Activated naive CD4-positive, alpha-beta T cell treated with anti-CD3 and anti-CD28 coated beads, Interleukin-2, amount 10 ng/mL, durations not matched to agents 7 days and 5 days (primary cell): Measurements from ENCODE around the gene HS3ST2.
"Not testable (repeated sequence)": the region's sequence is repeated elsewhere in the genome, so short reads cannot be mapped to it uniquely, and the experiment has no call there.

Source experiments
- CTCF ChIA-PET: fragments of 350-600 bp; sonication (Branson Sonifier 250); formaldehyde crosslinking; loops from one replicate; lab custom pipeline; 2021; ENCODE audit warnings: antibody characterized with exemption; lab: Charles Lee
- DNase-seq: peaks from one replicate; pipeline ENCODE4 v3.0.0-alpha.2; 2020
- H3K27ac Mint-ChIP-seq: one replicate; pipeline ENCODE4 v1.8.0; 2021; ENCODE audit warnings: mild to moderate bottlenecking, moderate library complexity, mixed read lengths
- H3K27me3 Mint-ChIP-seq: one replicate; pipeline ENCODE4 v1.8.0; 2021; ENCODE audit warnings: mild to moderate bottlenecking, mixed read lengths
- H3K36me3 Mint-ChIP-seq: one replicate; pipeline ENCODE4 v1.8.0; 2021; ENCODE audit warnings: mixed read lengths
- H3K4me1 Mint-ChIP-seq: one replicate; pipeline ENCODE4 v1.8.0; 2021; ENCODE audit warnings: mixed read lengths
- H3K4me3 Mint-ChIP-seq: one replicate; pipeline ENCODE4 v1.8.0; 2021; ENCODE audit warnings: mild to moderate bottlenecking, moderate library complexity, mixed read lengths
- H3K9me3 Mint-ChIP-seq: one replicate; pipeline ENCODE4 v1.8.0; 2021; ENCODE audit warnings: mixed read lengths

HS3ST2 gene

GRCh38 chr16:22789281-22789945 is 24.5 kb upstream of the HS3ST2 start:
- no peaks in the 10 kb centered on the region for H3K36me3 Mint-ChIP-seq

GRCh38 chr16:22797551-22797950 is 16.4 kb upstream of the HS3ST2 start:
- H3K9me3 Mint-ChIP-seq = peaks cover 4% of the 10 kb centered on the region
- H3K4me3 Mint-ChIP-seq = no peak overlapping the region
- no peaks in the 10 kb centered on the region for H3K36me3 Mint-ChIP-seq
- no peak overlapping the region for H3K27ac Mint-ChIP-seq
- CTCF ChIA-PET = no interaction called here
- peaks cover 4% of the 10 kb centered on the region for H3K27me3 Mint-ChIP-seq
- H3K4me1 Mint-ChIP-seq = no peaks in the 10 kb centered on the region
- no peak for DNase-seq

More at GRCh38 chr16:22789281-22789945, 24.5 kb upstream of the HS3ST2 start:
- CTCF ChIA-PET = no interaction called here
- Mint-ChIP-seq H3K9me3 (peaks cover 3% of the 10 kb centered on the region), H3K4me3 (no peak overlapping the region), H3K4me1 (peaks cover 4% of the 10 kb centered on the region), H3K27ac (no peak overlapping the region), H3K27me3 (peaks cover 7% of the 10 kb centered on the region)
- no peak for DNase-seq

GRCh38 chr16:22799113-22799512 is 14.8 kb upstream of the HS3ST2 start:
- H3K36me3 Mint-ChIP-seq = no peaks in the 10 kb centered on the region
- no peak overlapping the region for H3K27ac Mint-ChIP-seq
- H3K4me3 Mint-ChIP-seq = no peak overlapping the region
- CTCF ChIA-PET = no interaction called here
- H3K27me3 Mint-ChIP-seq = peaks cover 6% of the 10 kb centered on the region
- no peak for DNase-seq
- no peaks in the 10 kb centered on the region for H3K4me1 Mint-ChIP-seq
- peaks cover 3% of the 10 kb centered on the region for H3K9me3 Mint-ChIP-seq

GRCh38 chr16:22804893-22805292 is 9.1 kb upstream of the HS3ST2 start:
- Mint-ChIP-seq H3K36me3 (no peaks in the 10 kb centered on the region), H3K4me3 (no peak overlapping the region), H3K27ac (no peak overlapping the region), H3K4me1 (no peaks in the 10 kb centered on the region), H3K27me3 (peaks cover 10% of the 10 kb centered on the region), H3K9me3 (no peaks in the 10 kb centered on the region)
- no peak for DNase-seq
- CTCF ChIA-PET = no interaction called here

GRCh38 chr16:22805326-22805725 is 8.6 kb upstream of the HS3ST2 start:
- CTCF ChIA-PET = no interaction called here
- Mint-ChIP-seq H3K9me3 (no peaks in the 10 kb centered on the region), H3K4me3 (no peak overlapping the region), H3K27ac (no peak overlapping the region), H3K27me3 (peaks cover 10% of the 10 kb centered on the region), H3K4me1 (no peaks in the 10 kb centered on the region), H3K36me3 (no peaks in the 10 kb centered on the region)
- no peak for DNase-seq

- Mint-ChIP-seq H3K4me3 (no peak overlapping the region), H3K36me3 (no peaks in the 10 kb centered on the region), H3K27ac (no peak overlapping the region), H3K9me3 (no peaks in the 10 kb centered on the region), H3K4me1 (no peaks in the 10 kb centered on the region), H3K27me3 (peaks cover 10% of the 10 kb centered on the region)
- no peak for DNase-seq
- CTCF ChIA-PET = no interaction called here
These were observed 7.2 kb upstream of the HS3ST2 start for GRCh38 chr16:22806811-22807210.

- Mint-ChIP-seq H3K4me3 (no peak overlapping the region), H3K27ac (no peak overlapping the region), H3K36me3 (no peaks in the 10 kb centered on the region), H3K9me3 (no peaks in the 10 kb centered on the region), H3K4me1 (peaks cover 6% of the 10 kb centered on the region), H3K27me3 (peaks cover 30% of the 10 kb centered on the region)
- DNase-seq = no peak
- CTCF ChIA-PET = no interaction called here
These were observed 3.7 kb upstream of the HS3ST2 start for GRCh38 chr16:22810226-22810625.

- CTCF ChIA-PET = no interaction called here
- Mint-ChIP-seq H3K4me1 (peaks cover 6% of the 10 kb centered on the region), H3K27ac (no peak overlapping the region), H3K9me3 (no peaks in the 10 kb centered on the region), H3K27me3 (peaks cover 43% of the 10 kb centered on the region), H3K36me3 (no peaks in the 10 kb centered on the region), H3K4me3 (peak overlapping the region; percentile 26)
- DNase-seq = peak; percentile 40
These were observed 577 bp upstream of the HS3ST2 start for GRCh38 chr16:22813223-22813947.

GRCh38 chr16:22814711-22815105 is 746 bp downstream of the HS3ST2 start:
- no peak overlapping the region for H3K27ac Mint-ChIP-seq
- H3K9me3 Mint-ChIP-seq = peaks cover 2% of the 10 kb centered on the region
- peaks cover 40% of the 10 kb centered on the region for H3K27me3 Mint-ChIP-seq
- H3K36me3 Mint-ChIP-seq = no peaks in the 10 kb centered on the region
- H3K4me1 Mint-ChIP-seq = peaks cover 6% of the 10 kb centered on the region
- no peak overlapping the region for H3K4me3 Mint-ChIP-seq
- DNase-seq = no peak
- CTCF ChIA-PET = no interaction called here

- H3K4me1 Mint-ChIP-seq = peaks cover 6% of the 10 kb centered on the region
- no peak overlapping the region for H3K4me3 Mint-ChIP-seq
- DNase-seq = no peak
- peaks cover 40% of the 10 kb centered on the region for H3K27me3 Mint-ChIP-seq
- no peak overlapping the region for H3K27ac Mint-ChIP-seq
- H3K36me3 Mint-ChIP-seq = no peaks in the 10 kb centered on the region
- CTCF ChIA-PET = no interaction called here
- peaks cover 2% of the 10 kb centered on the region for H3K9me3 Mint-ChIP-seq
These were observed 1.9 kb downstream of the HS3ST2 start for GRCh38 chr16:22815863-22816262.

- peaks cover 40% of the 10 kb centered on the region for H3K27me3 Mint-ChIP-seq
- CTCF ChIA-PET = no interaction called here
- H3K27ac Mint-ChIP-seq = no peak overlapping the region
- H3K4me3 Mint-ChIP-seq = no peak overlapping the region
- DNase-seq = no peak
- H3K9me3 Mint-ChIP-seq = peaks cover 2% of the 10 kb centered on the region
- H3K36me3 Mint-ChIP-seq = no peaks in the 10 kb centered on the region
- H3K4me1 Mint-ChIP-seq = peaks cover 6% of the 10 kb centered on the region
These were observed 2.5 kb downstream of the HS3ST2 start for GRCh38 chr16:22816475-22816874.

- H3K27me3 Mint-ChIP-seq = peaks cover 28% of the 10 kb centered on the region
- H3K4me3 Mint-ChIP-seq, H3K27ac Mint-ChIP-seq, CTCF ChIA-PET, H3K9me3 Mint-ChIP-seq, H3K4me1 Mint-ChIP-seq, H3K36me3 Mint-ChIP-seq, DNase-seq: not testable (repeated sequence)
These were observed 4.8 kb downstream of the HS3ST2 start for GRCh38 chr16:22818736-22819135.

GRCh38 chr16:22838681-22839080 is 24.7 kb downstream of the HS3ST2 start:
- H3K4me1 Mint-ChIP-seq = no peaks in the 10 kb centered on the region
- H3K9me3 Mint-ChIP-seq = no peaks in the 10 kb centered on the region
- H3K4me3 Mint-ChIP-seq = no peak overlapping the region
- H3K27me3 Mint-ChIP-seq = peaks cover 10% of the 10 kb centered on the region
- H3K27ac Mint-ChIP-seq = no peak overlapping the region
- H3K36me3 Mint-ChIP-seq = no peaks in the 10 kb centered on the region
- CTCF ChIA-PET = no interaction called here
- DNase-seq = no peak

GRCh38 chr16:22842031-22842430 is 28.1 kb downstream of the HS3ST2 start:
- H3K9me3 Mint-ChIP-seq = not testable (repeated sequence)

GRCh38 chr16:22843122-22843521 is 29.2 kb downstream of the HS3ST2 start:
- CTCF ChIA-PET = no interaction called here
- H3K36me3 Mint-ChIP-seq = no peaks in the 10 kb centered on the region
- no peaks in the 10 kb centered on the region for H3K4me1 Mint-ChIP-seq
- H3K9me3 Mint-ChIP-seq = no peaks in the 10 kb centered on the region
- no peak overlapping the region for H3K4me3 Mint-ChIP-seq
- no peak overlapping the region for H3K27ac Mint-ChIP-seq
- no peak for DNase-seq
- H3K27me3 Mint-ChIP-seq = peaks cover 11% of the 10 kb centered on the region

More at GRCh38 chr16:22842031-22842430, 28.1 kb downstream of the HS3ST2 start:
- H3K27ac Mint-ChIP-seq, H3K27me3 Mint-ChIP-seq, H3K36me3 Mint-ChIP-seq, H3K4me3 Mint-ChIP-seq, H3K4me1 Mint-ChIP-seq, CTCF ChIA-PET, DNase-seq: not testable (repeated sequence)
